Hematopoietic multipotent progenitor cell treated with erythropoietin and hydrocortisone succinate and interleukin-3 and kit ligand, for 8 days (in vitro differentiated cells): ENCODE measurements around the gene HOXD8.
A peak's percentile ranks its signal among the peaks of the same experiment; 100 is the strongest.

Experiments
- DNase-seq: peaks from one replicate; pipeline ENCODE4 v3.0.0-alpha.2; 2015

Gene HOXD8

GRCh38 chr2:176128982-176129796, at the start of gene HOXD8:
TSS of gene HOXD8 (plus strand) at chr2:176129705. CDS start at chr2:176130367, 662 bp downstream.
- DNase-seq, result peak; percentile 35

- peak; percentile 66 for DNase-seq
These were observed 49.5 kb upstream of the HOXD8 start for GRCh38 chr2:176079831-176080539.

GRCh38 chr2:176080540-176081375, 48.7 kb upstream of the HOXD8 start:
- DNase-seq, result no peak

- no peak for DNase-seq
These were observed 48.1 kb upstream of the HOXD8 start for GRCh38 chr2:176081376-176081836.

- no peak for DNase-seq
These were observed 47.5 kb upstream of the HOXD8 start for GRCh38 chr2:176081837-176082524.

GRCh38 chr2:176082525-176082823, 47.0 kb upstream of the HOXD8 start:
- DNase-seq, result no peak

GRCh38 chr2:176082824-176083751, 46.4 kb upstream of the HOXD8 start:
- DNase-seq, result no peak

- no peak for DNase-seq
These were observed 45.7 kb upstream of the HOXD8 start, which contains the start of gene EVX2 for GRCh38 chr2:176083796-176084261. TSS of gene EVX2 (minus strand) at chr2:176083962. CDS start at chr2:176083776, 186 bp downstream.

- no peak for DNase-seq
These were observed 44.8 kb upstream of the HOXD8 start for GRCh38 chr2:176084611-176085119.

GRCh38 chr2:176085120-176085788, 44.3 kb upstream of the HOXD8 start:
- no peak for DNase-seq

- DNase-seq, result peak; percentile 37
These were observed 43.4 kb upstream of the HOXD8 start for GRCh38 chr2:176085861-176086771.

- DNase-seq, result no peak
These were observed 42.0 kb upstream of the HOXD8 start for GRCh38 chr2:176087330-176088047.

GRCh38 chr2:176088048-176088936, 41.2 kb upstream of the HOXD8 start:
- DNase-seq, result peak; percentile 36

GRCh38 chr2:176088937-176089842, 40.3 kb upstream of the HOXD8 start:
- no peak for DNase-seq

GRCh38 chr2:176089843-176090395, 39.6 kb upstream of the HOXD8 start:
- DNase-seq, result no peak

- no peak for DNase-seq
These were observed 38.6 kb upstream of the HOXD8 start for GRCh38 chr2:176090862-176091261.
